Activated CD8-positive, alpha-beta T cell treated with anti-CD3 and anti-CD28 coated beads for 36 hours (primary cell): ENCODE results near the gene SLC38A9. TPM values are rescaled to one million over a fixed set of nuclear protein-coding genes. Genes with fewer than 3 reads are reported as not detected.
A peak's percentile ranks its signal among the peaks of the same experiment; 100 is the strongest.

ENCODE experiments used
- ATAC-seq: fragments of 200-7000 bp; cut with Tn5 transposase; one replicate; pipeline ENCODE4 v1.10.0; 2021; ENCODE audit warnings: mild to moderate bottlenecking, moderate library complexity
- CTCF ChIA-PET: fragments of 350-600 bp; sonication (Branson Sonifier 250); formaldehyde crosslinking; loops from one replicate; lab custom pipeline; 2021; ENCODE audit warnings: antibody characterized with exemption; lab: Charles Lee
- POLR2A ChIA-PET: fragments of 350-600 bp; sonication (Branson Sonifier 250); formaldehyde crosslinking; loops from one replicate; lab custom pipeline; 2021; ENCODE audit warnings: antibody characterized with exemption; lab: Charles Lee
- DNase-seq: peaks from one replicate; pipeline ENCODE4 v3.0.0-alpha.2; 2020
- H3K27ac Mint-ChIP-seq: one replicate; pipeline ENCODE4 v1.8.0; 2021; ENCODE audit warnings: mild to moderate bottlenecking, mixed read lengths
- H3K27me3 Mint-ChIP-seq: one replicate; pipeline ENCODE4 v1.8.0; 2021; ENCODE audit warnings: mixed read lengths
- H3K36me3 Mint-ChIP-seq: one replicate; pipeline ENCODE4 v1.8.0; 2021; ENCODE audit warnings: low read depth, mixed read lengths
- H3K4me1 Mint-ChIP-seq: one replicate; pipeline ENCODE4 v1.8.0; 2021; ENCODE audit warnings: low read depth, mixed read lengths
- H3K4me3 Mint-ChIP-seq: one replicate; pipeline ENCODE4 v1.8.0; 2021; ENCODE audit warnings: mild to moderate bottlenecking, moderate library complexity, mixed read lengths
- H3K9me3 Mint-ChIP-seq: one replicate; pipeline ENCODE4 v1.8.0; 2021; ENCODE audit warnings: mixed read lengths
- intact Hi-C: fragments of 100-400 bp; cut with micrococcal nuclease; formaldehyde crosslinking; loops from one replicate; pipeline ENCODE4 v1.10.0; 2022
- total RNA-seq, 2 experiments: library from RNA; stranded (reverse); gene quantifications; one replicate each; pipeline ENCODE4 v1.2.3, GENCODE V29; 2021
- TF ChIP-seq, protein P1 (sequence below): fragments of 200-600 bp; IDR thresholded peaks from one replicate; pipeline ENCODE4 v1.8.0; 2022; ENCODE audit warnings: antibody characterized with exemption, mild to moderate bottlenecking

The SLC38A9 gene
- total RNA-seq, 2 experiments from 2014 or later, result 11.4 to 12.0 TPM

GRCh38 chr5:55597014-55597981 lies 114.8 kb downstream of the SLC38A9 start:
- no peaks in the 10 kb centered on the region for H3K27me3 Mint-ChIP-seq
- H3K9me3 Mint-ChIP-seq, result no peaks in the 10 kb centered on the region
- H3K36me3 Mint-ChIP-seq, result no peaks in the 10 kb centered on the region
- DNase-seq (no peak), ATAC-seq (no peak)
- H3K27ac Mint-ChIP-seq, result no peak overlapping the region
- CTCF ChIA-PET, result no interaction called here
- intact Hi-C loops, result no loop called here
- TF ChIP-seq, protein P1, sequence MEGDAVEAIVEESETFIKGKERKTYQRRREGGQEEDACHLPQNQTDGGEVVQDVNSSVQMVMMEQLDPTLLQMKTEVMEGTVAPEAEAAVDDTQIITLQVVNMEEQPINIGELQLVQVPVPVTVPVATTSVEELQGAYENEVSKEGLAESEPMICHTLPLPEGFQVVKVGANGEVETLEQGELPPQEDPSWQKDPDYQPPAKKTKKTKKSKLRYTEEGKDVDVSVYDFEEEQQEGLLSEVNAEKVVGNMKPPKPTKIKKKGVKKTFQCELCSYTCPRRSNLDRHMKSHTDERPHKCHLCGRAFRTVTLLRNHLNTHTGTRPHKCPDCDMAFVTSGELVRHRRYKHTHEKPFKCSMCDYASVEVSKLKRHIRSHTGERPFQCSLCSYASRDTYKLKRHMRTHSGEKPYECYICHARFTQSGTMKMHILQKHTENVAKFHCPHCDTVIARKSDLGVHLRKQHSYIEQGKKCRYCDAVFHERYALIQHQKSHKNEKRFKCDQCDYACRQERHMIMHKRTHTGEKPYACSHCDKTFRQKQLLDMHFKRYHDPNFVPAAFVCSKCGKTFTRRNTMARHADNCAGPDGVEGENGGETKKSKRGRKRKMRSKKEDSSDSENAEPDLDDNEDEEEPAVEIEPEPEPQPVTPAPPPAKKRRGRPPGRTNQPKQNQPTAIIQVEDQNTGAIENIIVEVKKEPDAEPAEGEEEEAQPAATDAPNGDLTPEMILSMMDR, result no peak
- peaks cover 40% of the 10 kb centered on the region for H3K4me1 Mint-ChIP-seq
- H3K4me3 Mint-ChIP-seq, result no peak overlapping the region
- POLR2A ChIA-PET, result no interaction called here

DNA sequence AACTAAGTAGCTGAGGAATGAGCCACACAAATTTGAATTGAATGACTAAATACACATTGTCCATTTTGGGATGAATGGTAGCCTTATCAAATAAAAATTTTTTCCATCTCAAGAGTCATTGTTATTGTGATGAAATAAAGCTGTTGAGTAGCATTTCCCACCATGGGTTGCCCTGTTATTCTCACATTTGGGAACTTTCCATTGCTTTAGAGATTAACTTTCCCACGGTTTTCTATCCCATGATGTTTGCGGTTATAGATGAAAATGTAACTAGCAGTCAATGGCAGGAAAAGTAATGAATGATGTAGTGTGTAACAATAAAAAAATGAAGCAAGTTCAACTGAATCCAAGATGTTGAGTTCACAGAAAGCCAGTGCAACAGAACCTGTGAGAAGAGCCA lies 117.5 kb downstream of the SLC38A9 start:
- intact Hi-C loops, result loop anchor here (5.0 kb wide), 1 partner anchor 52 kb away; no protein-coding TSS in a partner anchor

DNA sequence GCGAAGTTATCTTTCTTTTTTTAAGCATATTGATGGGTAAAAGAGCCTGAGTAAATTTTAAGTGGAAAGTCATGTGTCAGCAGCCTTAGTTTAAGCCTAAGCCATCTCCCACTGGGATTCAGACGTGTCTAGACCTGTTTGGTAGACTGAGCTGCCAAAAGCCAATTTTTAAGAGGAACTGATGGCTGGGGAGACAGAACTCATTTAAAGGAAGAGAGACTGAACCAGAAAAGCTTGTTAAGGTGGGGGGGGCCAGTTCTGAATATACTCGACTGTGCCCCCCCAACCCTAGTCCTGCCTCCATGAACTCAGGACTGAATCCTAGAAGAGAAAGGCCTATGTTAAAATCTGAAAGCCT lies 119.0 kb downstream of the SLC38A9 start:
- peak overlapping the region; percentile 30 for H3K27ac Mint-ChIP-seq
- intact Hi-C loops, result loop anchor here (5.0 kb wide), 1 partner anchor 51 kb away; no protein-coding TSS in a partner anchor
- ATAC-seq (no peak), DNase-seq (no peak)
- ChIA-PET POLR2A (no interaction called here), CTCF (no interaction called here)
- H3K9me3 Mint-ChIP-seq, result no peaks in the 10 kb centered on the region
- no peaks in the 10 kb centered on the region for H3K27me3 Mint-ChIP-seq
- no peak overlapping the region for H3K4me3 Mint-ChIP-seq
- H3K36me3 Mint-ChIP-seq, result peaks cover 2% of the 10 kb centered on the region
- peaks cover 34% of the 10 kb centered on the region for H3K4me1 Mint-ChIP-seq
- TF ChIP-seq, protein P1, result no peak

More for the DNA sequence above, 117.5 kb downstream of the SLC38A9 start:
- ChIA-PET POLR2A (interaction anchor here (0.7 to 1.2 kb wide), 2 partner anchors 57 to 59 kb away, joined by 3 read pairs; no protein-coding TSS in a partner anchor), CTCF (no interaction called here)
- Mint-ChIP-seq H3K36me3 (peaks cover 2% of the 10 kb centered on the region), H3K27me3 (no peaks in the 10 kb centered on the region), H3K4me3 (no peak overlapping the region), H3K9me3 (no peaks in the 10 kb centered on the region), H3K27ac (no peak overlapping the region), H3K4me1 (peaks cover 37% of the 10 kb centered on the region)
- ATAC-seq (no peak), DNase-seq (no peak)
- TF ChIP-seq, protein P1, result no peak

- intact Hi-C loops, result loop anchor here (5.0 kb wide), 1 partner anchor 50 kb away; no protein-coding TSS in a partner anchor
- Mint-ChIP-seq H3K9me3 (no peaks in the 10 kb centered on the region), H3K4me3 (no peak overlapping the region), H3K27ac (peak overlapping the region; percentile 30), H3K27me3 (no peaks in the 10 kb centered on the region), H3K36me3 (peaks cover 2% of the 10 kb centered on the region), H3K4me1 (peaks cover 29% of the 10 kb centered on the region)
- TF ChIP-seq, protein P1, result no peak
- POLR2A ChIA-PET, result no interaction called here
- CTCF ChIA-PET, result no interaction called here
- ATAC-seq, result no peak
- DNase-seq, result no peak
These were observed 119.6 kb downstream of the SLC38A9 start for GRCh38 chr5:55592388-55593114.
